Renal cortical epithelial cell (primary cell): ENCODE results near the gene ZYX. TPM values are rescaled to one million over a fixed set of nuclear protein-coding genes. Genes with fewer than 3 reads are reported as not detected.
"Not testable (repeated sequence)": the region's sequence is repeated elsewhere in the genome, so short reads cannot be mapped to it uniquely, and the experiment has no call there.

ENCODE experiments used
- DNase-seq: peaks from one replicate; pipeline ENCODE4 v3.0.0-alpha.2; 2011; ENCODE audit warnings: low read depth
- total RNA-seq: library from RNA; depleted of rRNA; stranded (reverse); fragments of >200 nt; gene quantifications from 2 replicates; pipeline ENCODE4 v1.2.3, GENCODE V29; 2014

The ZYX gene
- total RNA-seq, 1 donor from 2014 or later: 92.3 TPM

- DNase-seq: no peak
Measured at GRCh38 chr7:143396625-143397556, 15.7 kb downstream of the ZYX start.

GRCh38 chr7:143397710-143398530 is 16.8 kb downstream of the ZYX start:
- no peak for DNase-seq

- no peak for DNase-seq
Measured at GRCh38 chr7:143398616-143399015, 17.5 kb downstream of the ZYX start.

DNA sequence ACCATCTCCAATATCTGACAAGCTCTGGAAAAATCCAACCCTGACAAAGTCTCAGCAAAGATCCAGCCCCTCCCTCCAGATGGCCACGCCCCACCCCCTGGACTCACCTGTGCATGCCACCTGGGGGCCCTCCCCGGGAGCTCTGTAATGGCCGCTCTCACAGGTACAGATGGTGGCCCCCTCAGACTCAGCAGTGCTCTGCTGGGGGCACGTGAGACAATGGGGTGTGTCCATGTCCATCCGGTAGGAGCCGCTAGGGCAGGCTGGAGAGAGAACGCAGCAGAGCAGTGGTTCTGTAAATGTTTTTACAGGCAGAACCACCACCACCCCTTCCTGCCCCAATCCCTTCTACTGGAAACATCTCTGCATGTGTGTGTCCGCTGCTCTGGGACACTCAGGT is 18.0 kb downstream of the ZYX start:
- DNase-seq: no peak

DNA sequence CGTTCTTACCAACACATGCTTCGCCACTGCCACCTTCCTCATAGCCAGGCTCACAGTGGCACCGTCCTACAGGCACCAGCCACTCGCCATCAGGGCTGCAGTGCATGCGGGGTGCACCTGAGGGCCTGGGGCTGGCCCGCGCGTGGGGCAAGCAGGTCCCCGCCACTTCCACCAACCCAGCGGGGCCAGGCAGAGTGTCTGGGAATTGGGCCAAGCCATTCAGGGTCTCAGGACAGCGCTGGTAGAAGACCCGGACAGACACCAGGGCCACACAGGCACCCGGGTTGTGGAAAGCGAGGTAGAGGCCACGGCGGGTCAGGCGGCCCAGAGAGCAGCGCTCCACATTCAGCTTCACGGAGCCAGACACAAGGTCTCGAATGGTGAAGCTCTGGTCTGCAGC is 18.5 kb downstream of the ZYX start:
- DNase-seq: no peak

DNA sequence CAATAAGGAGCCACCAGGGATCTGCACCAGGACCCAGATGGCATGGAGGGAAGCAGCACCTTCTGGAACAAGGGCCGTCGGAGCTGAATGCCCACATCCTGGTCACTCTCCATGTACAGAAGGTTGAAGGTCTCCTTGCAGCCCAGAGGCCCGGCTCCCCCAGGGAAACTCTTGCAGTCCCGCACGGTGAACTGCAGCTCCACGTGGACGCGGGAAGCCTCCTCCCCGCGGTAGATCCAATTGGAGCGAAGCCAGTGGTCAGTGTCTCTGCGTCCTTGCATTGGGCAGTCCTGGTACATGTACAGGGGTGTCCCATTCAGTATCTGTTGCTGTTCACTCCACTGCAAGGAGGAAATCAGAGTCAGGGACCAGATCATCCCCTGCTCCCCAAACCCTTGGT is 20.1 kb downstream of the ZYX start:
- no peak for DNase-seq

DNA sequence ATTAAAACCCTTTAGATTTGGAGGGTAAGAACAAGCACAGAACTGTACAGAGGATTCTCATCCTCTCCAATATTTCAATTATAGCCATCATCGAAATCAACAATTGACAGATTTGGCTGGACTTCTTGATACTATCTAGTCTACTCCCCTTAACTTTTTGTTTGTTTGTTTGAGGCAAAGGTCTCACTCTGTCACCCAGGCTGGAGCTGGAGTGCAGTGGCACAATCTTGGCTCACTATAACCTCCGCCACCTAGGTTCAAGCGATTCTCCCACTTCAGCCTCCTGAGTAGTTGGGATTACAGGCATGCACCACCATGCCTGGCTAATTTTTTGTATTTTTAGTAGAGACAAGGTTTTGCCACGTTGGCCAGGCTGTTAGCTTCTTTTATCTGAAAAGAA is 21.1 kb downstream of the ZYX start:
- DNase-seq: not testable (repeated sequence)

DNA sequence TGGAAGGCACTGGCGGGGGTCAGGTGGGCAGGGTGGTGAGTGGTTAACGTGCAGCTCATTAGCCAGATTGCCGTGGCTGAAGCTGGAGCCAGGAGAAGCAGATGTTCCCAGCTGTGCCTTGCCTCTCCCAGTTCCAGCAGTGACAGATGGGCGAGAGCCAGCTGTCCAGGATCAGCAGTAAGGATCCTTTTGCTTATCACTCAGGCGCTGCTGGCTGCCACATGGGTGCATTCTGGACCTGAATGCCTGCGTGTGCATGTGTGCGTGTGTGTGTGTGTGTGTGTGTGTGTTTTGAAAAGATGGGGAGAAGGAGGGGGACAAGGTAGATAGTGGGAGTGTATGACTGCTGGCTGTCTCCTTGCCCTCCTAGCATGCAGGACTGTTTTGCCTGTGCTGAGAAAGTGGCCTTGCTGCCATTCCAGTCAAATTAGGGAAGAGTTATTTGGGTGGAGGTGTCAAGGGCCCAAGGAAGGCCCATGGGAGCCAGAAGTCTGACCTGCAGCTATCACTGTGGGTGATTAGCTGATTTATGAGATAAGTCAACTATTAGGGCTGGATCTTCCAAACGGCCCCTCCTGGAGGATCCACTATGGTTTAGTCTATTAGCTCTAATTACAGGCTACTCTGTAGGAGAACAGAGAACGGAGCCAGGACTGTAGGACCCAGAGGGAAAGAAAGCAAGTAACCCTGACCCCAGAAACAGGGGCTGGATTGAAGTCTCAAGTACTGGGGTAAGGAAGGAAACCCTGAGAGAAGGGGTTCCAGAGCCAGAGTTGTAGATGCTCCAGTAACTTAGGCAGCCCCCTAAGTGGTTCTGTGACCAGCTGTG is 24.2 kb downstream of the ZYX start:
- no peak for DNase-seq

DNA sequence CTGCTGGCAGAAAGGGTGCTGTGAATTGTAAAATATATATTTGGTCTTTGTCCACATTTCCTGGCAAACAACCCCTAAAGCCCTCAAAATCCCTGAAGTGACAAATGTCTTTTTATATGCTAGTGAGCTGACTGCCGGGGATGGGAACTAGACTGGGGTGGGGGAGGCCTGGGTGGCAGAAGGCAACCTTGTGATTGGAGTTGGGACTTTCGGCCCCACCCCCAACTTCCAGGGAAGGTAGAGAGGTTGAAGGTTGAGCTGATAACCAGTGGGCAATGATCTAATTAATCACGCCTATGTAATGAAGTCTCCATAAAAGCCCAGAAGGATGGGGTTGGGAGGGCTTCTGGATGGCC is 24.8 kb downstream of the ZYX start:
- DNase-seq: no peak

DNA sequence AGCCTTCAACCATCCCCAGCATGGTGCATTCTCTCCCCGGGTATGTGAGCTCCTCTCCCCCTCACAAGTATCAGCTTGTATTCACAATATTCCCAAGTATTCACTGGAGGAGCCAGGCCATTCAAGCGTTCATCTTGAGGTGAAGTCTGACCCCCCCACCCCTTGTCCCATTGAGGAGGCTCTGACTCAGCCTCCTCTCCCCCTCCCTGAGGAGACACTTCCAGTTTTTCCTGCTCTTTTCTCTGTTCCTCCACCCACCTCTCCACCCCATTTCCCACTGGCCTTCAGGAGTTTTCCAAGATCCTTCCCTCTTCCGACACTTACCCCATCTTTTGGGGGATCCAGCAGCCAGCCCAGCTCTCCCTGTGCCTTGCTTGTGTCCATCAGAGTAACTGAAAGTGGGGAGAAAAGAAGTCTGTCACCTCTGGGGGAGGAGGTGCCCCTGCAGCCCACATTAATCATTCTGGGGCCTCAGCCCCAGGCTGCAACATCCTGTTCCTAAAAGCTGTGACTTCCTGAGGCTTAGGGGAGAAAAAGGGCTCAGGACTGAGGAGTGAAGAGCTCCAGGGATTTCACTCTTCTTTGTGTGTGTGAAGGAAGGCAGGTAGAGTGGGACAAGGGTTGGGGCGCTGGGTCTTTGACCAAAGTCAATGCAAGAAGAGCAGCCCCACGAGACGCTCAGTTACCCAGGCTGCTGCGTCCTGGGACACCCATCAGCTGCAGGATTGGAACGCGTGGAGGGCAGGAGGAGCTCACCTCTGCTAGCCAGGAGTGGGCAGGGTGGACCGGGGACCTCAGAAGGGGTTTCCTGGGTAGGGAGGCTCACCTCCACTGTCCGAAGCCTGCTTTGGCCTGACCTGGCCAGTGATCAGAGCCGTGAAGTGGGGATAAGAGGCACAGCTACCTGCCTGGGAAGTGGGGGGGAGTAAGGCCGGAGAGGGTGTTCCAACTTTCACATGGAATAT is 26.4 kb downstream of the ZYX start:
- peak; percentile 35 for DNase-seq

GRCh38 chr7:143408252-143408685 is 27.1 kb downstream of the ZYX start:
- DNase-seq: no peak

DNA sequence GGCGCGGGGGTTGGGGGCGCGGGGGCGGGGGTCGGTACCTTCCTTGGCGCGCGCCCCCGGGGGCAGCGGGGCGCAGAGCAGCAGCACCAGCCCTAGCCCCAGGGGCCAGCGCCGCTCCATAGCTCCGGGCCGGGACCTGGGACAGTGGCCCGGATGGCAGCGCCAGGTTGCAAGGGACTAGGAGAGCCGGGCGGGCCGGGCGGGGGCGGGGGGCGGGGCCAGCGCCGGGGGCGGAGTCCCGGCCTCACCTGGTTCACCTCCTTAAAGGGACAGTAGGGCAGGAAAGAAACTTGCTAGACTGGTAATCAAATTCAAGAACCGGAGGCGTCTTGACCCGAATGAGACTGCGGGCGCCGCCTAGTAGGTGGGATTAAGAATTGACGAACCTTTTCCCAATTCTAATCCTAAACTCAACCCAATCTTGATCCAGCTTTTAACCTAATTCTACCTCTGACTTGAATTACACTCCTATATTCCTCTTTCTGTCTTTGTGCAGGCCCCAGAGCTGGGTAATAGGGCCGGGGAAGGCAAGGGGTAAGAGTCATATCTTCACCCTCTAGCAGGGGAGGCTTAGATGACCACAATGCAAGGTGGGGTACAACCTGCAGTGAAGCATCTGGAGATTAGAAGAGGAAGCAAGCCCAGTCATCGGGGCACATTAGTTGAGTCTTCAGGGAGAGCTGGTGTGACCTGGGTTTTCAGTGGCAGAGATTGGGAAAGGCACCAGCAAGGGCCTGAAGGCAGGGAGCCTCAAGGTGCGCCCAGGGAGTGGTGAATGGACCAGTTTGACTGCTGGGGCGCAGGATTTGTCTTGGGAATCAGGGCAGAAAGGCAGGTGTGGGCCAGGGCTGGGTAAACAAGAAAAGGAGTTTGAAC is 27.8 kb downstream of the ZYX start, which contains the start of gene EPHA1:
Gene EPHA1 (minus strand): TSS at position 171 of the 876 bp plus-strand sequence. CDS start 51 bp downstream, at position 120.
- DNase-seq: peak; percentile 62

DNA sequence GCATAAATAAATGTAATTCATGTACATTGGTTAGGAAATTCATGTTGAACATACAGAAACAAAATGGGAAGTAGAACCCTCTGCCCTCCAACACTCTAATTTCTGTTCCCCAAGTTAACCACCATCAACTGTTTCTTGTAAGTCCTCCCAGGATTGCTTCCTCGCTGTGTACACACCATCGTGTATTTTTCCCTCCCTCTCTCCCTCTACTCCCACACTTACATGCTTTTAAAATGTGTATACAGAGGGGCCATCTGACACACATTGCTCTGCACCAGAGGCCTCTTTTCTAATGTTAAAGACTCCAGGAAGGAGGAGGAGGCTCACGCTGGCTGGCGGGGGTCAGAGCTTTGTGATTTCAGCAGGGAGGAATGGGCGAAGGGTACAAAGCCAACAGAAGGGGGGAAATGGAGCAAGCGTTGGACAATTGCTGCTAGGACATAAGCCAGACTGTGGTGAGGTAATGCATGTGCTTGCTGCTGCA is 29.4 kb downstream of the ZYX start:
- no peak for DNase-seq

DNA sequence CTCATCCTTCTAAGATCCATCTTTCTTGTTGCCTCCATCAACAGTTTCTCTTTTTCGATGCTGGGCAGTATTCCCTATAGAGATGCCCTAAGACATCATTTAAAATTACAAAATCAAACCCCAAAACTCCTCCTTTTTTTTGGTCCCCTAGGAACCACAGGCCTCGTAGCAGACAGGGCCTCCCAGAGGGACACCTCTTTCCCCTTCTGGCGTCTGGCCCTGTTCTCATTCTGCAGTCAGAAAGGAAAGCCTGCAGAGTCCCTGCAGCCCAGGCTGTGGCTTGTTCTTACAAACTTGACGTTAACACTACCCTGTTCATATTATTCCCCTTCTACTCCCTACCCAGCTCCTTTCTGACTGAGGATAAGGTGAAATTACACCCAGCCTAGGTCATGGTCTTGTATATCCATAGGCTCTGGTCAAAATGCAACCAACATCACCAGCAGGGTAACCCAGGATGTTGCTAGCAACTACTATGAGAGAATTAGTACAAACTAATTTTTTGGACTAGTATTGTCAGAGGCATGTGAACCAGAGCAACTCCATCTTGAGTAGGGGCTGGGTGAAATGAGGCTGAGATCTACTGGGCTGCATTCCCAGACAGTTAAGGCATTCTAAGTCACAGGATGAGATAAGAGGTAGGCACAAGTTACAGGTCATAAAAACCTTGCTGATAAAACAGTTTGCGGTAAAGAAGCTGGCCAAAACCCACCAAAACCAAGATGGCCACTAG is 31.0 kb downstream of the ZYX start:
- DNase-seq: no peak

DNA sequence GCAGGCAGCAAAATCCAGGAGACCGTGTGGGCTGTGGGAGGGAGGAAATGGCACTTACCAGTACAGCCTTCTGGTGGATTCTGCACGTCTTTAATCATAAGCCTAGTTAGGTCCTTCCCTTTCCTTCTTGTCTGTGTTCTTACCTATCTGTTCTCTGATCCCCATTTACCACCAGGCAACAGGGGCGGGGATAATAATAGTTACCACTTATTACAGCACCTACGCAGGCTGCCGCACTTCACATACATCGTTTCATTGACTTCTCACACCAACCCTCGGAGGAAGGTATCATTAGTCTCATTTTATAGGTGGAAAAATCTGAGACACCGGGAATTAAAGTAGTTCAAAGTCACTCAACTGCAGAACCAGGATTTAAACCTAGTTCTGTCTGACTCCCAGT is 32.0 kb downstream of the ZYX start:
- no peak for DNase-seq

DNA sequence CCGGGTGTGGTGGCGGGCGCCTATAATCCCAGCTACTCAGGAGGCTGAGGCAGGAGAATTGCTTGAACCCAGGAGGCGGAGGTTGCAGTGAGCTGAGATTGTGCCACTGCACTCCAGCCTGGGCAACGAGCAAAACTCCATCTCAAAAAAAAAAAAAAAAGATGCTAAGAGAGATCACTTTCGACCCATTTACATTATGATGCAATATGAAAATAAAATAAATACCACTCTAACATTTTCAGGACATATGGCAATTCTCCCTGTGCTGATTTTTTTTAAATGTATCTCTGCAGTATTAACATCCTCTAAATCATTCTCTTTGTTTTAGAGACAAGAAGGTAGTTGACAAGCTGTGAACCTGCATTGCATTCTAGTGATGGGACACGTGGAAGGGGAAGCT is 34.1 kb downstream of the ZYX start:
- not testable (repeated sequence) for DNase-seq

GRCh38 chr7:143415742-143416397 is 34.7 kb downstream of the ZYX start:
- peak; percentile 54 for DNase-seq

GRCh38 chr7:143416565-143417149 is 35.5 kb downstream of the ZYX start:
- DNase-seq: peak; percentile 28
